ENCODE results near the gene RBM28.
"Not testable (repeated sequence)": the region's sequence is repeated elsewhere in the genome, so short reads cannot be mapped to it uniquely, and the experiment has no call there.

The RBM28 gene

GRCh38 chr7:128304212-128304611 is 39.5 kb downstream of the RBM28 start:
- FAIRE-seq: no peak
- DNase-seq (ENCODE audit: insufficient read length, low spot score): no peak

GRCh38 chr7:128303643-128304042 is 40.1 kb downstream of the RBM28 start:
- TF ChIP-seq POLR2A (IDR thresholded peaks at IDR 0.05; ENCODE audit: low read depth, low read length): no peak
- no peak for DNase-seq (ENCODE audit: insufficient read length, low spot score)
- no peak for FAIRE-seq

More at GRCh38 chr7:128304212-128304611, 39.5 kb downstream of the RBM28 start:
- no peak for TF ChIP-seq POLR2A (IDR thresholded peaks at IDR 0.05; ENCODE audit: low read depth, low read length)

- no peak for DNase-seq (ENCODE audit: insufficient read length, low spot score)
- TF ChIP-seq POLR2A (IDR thresholded peaks at IDR 0.05; ENCODE audit: low read depth, low read length): no peak
- FAIRE-seq: no peak
These were observed 40.6 kb downstream of the RBM28 start for GRCh38 chr7:128303133-128303532.

GRCh38 chr7:128302139-128302538 is 41.6 kb downstream of the RBM28 start:
- TF ChIP-seq POLR2A (IDR thresholded peaks at IDR 0.05; ENCODE audit: low read depth, low read length): no peak
- DNase-seq (ENCODE audit: insufficient read length, low spot score): no peak
- no peak for FAIRE-seq

- no peak for FAIRE-seq
- DNase-seq (ENCODE audit: insufficient read length, low spot score): no peak
- TF ChIP-seq POLR2A (IDR thresholded peaks at IDR 0.05; ENCODE audit: low read depth, low read length): no peak
These were observed 44.5 kb downstream of the RBM28 start for GRCh38 chr7:128299109-128299607.

GRCh38 chr7:128298004-128298403 is 45.7 kb downstream of the RBM28 start:
- not testable (repeated sequence) for DNase-seq (ENCODE audit: insufficient read length, low spot score); FAIRE-seq

- no peak for FAIRE-seq
These were observed 56.2 kb downstream of the RBM28 start for GRCh38 chr7:128287556-128287955.

GRCh38 chr7:128284102-128284501 is 59.6 kb downstream of the RBM28 start:
- no peak for DNase-seq (ENCODE audit: insufficient read length, low spot score)
- TF ChIP-seq POLR2A (IDR thresholded peaks at IDR 0.05; ENCODE audit: low read depth, low read length): no peak
- FAIRE-seq: no peak

More at GRCh38 chr7:128287556-128287955, 56.2 kb downstream of the RBM28 start:
- no peak for TF ChIP-seq POLR2A (IDR thresholded peaks at IDR 0.05; ENCODE audit: low read depth, low read length)
- no peak for DNase-seq (ENCODE audit: insufficient read length, low spot score)

- DNase-seq (ENCODE audit: insufficient read length, low spot score) (no peak), FAIRE-seq (no peak)
- TF ChIP-seq POLR2A (IDR thresholded peaks at IDR 0.05; ENCODE audit: low read depth, low read length): no peak
These were observed 61.9 kb downstream of the RBM28 start for GRCh38 chr7:128281605-128282380.

GRCh38 chr7:128280451-128280850 is 63.3 kb downstream of the RBM28 start:
- not testable (repeated sequence) for FAIRE-seq; DNase-seq (ENCODE audit: insufficient read length, low spot score)

- no peak for TF ChIP-seq POLR2A (IDR thresholded peaks at IDR 0.05; ENCODE audit: low read depth, low read length)
- DNase-seq (ENCODE audit: insufficient read length, low spot score) (no peak), FAIRE-seq (no peak)
These were observed 64.5 kb downstream of the RBM28 start for GRCh38 chr7:128279124-128279713.

GRCh38 chr7:128278366-128278765 is 65.3 kb downstream of the RBM28 start:
- no peak for TF ChIP-seq POLR2A (IDR thresholded peaks at IDR 0.05; ENCODE audit: low read depth, low read length)
- DNase-seq (ENCODE audit: insufficient read length, low spot score): no peak
- FAIRE-seq: no peak

- no peak for DNase-seq (ENCODE audit: insufficient read length, low spot score)
- no peak for TF ChIP-seq POLR2A (IDR thresholded peaks at IDR 0.05; ENCODE audit: low read depth, low read length)
- no peak for FAIRE-seq
These were observed 68.0 kb downstream of the RBM28 start for GRCh38 chr7:128275681-128276080.

GRCh38 chr7:128274884-128275603 is 68.7 kb downstream of the RBM28 start:
- TF ChIP-seq POLR2A (IDR thresholded peaks at IDR 0.05; ENCODE audit: low read depth, low read length): no peak
- no peak for FAIRE-seq
- DNase-seq (ENCODE audit: insufficient read length, low spot score): no peak

Data from H54 (cell line).